Measurements from ENCODE around the gene LY6G6F. TPM values are rescaled to one million over a fixed set of nuclear protein-coding genes. Genes with fewer than 3 reads are reported as not detected.

The LY6G6F gene
- total RNA-seq, 4 donors from 2014 or later, result not detected

DNA sequence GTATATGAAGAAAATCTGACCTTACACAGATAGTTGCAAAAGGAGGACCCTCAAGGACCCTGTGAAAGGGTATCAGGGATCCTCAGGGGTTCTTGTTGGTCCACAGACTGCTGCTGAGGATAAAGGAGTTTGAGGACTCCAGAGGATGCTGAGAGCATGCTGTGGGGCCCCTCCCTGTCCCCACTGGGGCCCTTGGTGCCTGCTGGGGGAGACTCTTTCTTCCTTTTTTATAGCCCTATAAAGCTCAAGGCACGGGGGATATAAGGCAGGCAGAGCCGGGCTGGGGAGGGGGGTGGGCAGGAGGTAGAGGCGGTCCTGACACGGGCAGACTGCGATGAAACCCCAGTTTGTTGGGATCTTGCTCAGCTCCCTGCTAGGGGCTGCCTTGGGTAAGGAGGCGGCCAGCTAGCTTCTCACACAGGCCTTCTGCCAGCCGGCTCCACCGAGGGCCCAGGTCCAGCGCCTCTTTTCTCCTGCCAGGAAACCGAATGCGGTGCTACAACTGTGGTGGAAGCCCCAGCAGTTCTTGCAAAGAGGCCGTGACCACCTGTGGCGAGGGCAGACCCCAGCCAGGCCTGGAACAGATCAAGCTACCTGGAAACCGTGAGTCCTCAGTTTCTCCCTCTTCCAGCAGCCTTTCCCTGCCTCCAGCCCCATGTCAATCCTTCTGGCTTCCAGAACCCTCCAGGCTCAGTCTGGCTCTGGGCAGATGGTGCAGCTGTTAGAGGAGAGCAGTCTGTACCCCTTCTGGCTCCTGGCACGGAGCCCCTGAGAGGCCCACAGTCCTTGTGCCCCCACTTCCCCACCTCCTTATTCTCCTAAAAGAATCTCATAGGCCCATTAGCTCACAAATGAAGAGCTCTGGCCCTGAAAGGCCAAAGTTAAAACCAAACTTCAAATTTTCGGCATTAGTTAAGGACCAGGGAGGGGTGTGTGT, 8.6 kb downstream of the LY6G6F start, which contains the start of gene LY6G6D:
TSS of gene LY6G6D (plus strand) at position 327 of the 937 bp plus-strand sequence. CDS start at position 335, 8 bp downstream.
- no peaks in the 10 kb centered on the region for H3K27me3 ChIP-seq
- TF ChIP-seq CTCF (IDR thresholded peaks at IDR 0.05) (no peak), EP300 (IDR thresholded peaks at IDR 0.05) (no peak), POLR2AphosphoS5 (IDR thresholded peaks at IDR 0.05) (no peak), POLR2A (IDR thresholded peaks at IDR 0.05) (no peak)
- no peak within 1 kb of the TSS for H3K27ac ChIP-seq
- no peak for ATAC-seq
- H3K4me3 ChIP-seq, result no peak within 1 kb of the TSS
- H3K36me3 ChIP-seq, result no peaks in the 10 kb centered on the region
- H3K9me3 ChIP-seq, result no peaks in the 10 kb centered on the region
- no peaks in the 10 kb centered on the region for H3K4me1 ChIP-seq
- WGBS, 2 donors (ENCODE audit: low coverage in 1 of 2), result 73 to 100% methylated on average over 1 of the region's 16 CpGs

DNA sequence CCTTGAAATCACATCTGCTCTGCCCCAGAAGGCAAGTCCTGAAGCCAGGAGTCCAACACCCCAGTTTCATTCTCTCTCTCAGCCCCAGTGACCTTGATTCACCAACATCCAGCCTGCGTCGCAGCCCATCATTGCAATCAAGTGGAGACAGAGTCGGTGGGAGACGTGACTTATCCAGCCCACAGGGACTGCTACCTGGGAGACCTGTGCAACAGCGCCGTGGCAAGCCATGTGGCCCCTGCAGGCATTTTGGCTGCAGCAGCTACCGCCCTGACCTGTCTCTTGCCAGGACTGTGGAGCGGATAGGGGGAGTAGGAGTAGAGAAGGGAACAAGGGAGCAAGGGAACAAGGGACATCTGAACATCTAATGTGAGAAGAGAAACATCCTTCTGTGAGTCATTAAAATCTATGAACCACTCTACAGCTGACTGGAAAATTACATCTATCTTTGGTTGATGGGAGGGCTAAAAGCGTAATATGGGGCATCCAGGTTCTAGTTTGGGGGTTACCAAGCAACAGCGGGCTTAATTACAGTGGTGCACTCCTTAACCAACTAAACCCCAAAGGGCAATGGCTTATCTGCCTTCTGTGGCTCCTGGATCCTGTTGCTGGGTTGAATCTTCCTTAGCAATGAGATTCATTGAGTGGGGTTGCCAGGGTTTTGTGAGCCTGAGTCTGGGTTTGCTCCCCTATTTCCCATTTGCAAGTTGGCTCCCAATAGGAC, 11.0 kb downstream of the LY6G6F start:
- TF ChIP-seq CTCF (IDR thresholded peaks at IDR 0.05) (no peak), POLR2A (IDR thresholded peaks at IDR 0.05) (no peak), EP300 (IDR thresholded peaks at IDR 0.05) (no peak), POLR2AphosphoS5 (IDR thresholded peaks at IDR 0.05) (no peak)

DNA sequence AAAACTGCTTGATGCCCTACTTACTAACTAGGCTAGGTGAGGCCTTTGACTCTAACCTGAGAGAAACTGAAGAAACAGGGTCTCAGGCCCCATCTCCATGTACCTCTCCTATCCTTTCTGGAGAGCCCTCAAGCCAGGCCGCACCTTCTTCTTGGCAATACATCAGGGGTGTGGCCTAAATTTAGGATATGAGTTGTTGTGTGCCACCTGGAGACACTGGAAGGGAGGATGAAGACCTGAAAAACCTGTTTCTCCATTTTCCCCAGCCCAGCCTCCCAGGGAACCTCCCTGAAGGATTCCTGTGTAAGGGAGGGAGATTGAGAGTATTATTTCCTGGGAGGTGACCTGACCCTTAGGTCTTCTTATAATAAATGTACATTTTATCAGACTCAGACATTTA, 11.6 kb downstream of the LY6G6F start:
- WGBS, 2 donors (ENCODE audit: low coverage in 1 of 2), result 83 to 86% methylated on average over 1 of the region's 1 CpG
- no peak overlapping the region for H3K4me3 ChIP-seq
- no peaks in the 10 kb centered on the region for H3K9me3 ChIP-seq
- TF ChIP-seq POLR2AphosphoS5 (IDR thresholded peaks at IDR 0.05) (no peak), POLR2A (IDR thresholded peaks at IDR 0.05) (no peak), EP300 (IDR thresholded peaks at IDR 0.05) (no peak), CTCF (IDR thresholded peaks at IDR 0.05) (no peak)
- H3K27ac ChIP-seq, result no peak overlapping the region
- no peak for ATAC-seq
- H3K36me3 ChIP-seq, result no peaks in the 10 kb centered on the region
- no peaks in the 10 kb centered on the region for H3K27me3 ChIP-seq
- H3K4me1 ChIP-seq, result no peaks in the 10 kb centered on the region

More for the DNA sequence above, 11.0 kb downstream of the LY6G6F start:
- Histone ChIP-seq H3K27ac (no peak overlapping the region), H3K9me3 (no peaks in the 10 kb centered on the region), H3K36me3 (no peaks in the 10 kb centered on the region), H3K27me3 (no peaks in the 10 kb centered on the region), H3K4me3 (no peak overlapping the region), H3K4me1 (no peaks in the 10 kb centered on the region)
- no peak for ATAC-seq
- 72 to 89% methylated on average over 2 to 5 of the region's 10 CpGs for WGBS, 2 donors (ENCODE audit: low coverage in 1 of 2)

DNA sequence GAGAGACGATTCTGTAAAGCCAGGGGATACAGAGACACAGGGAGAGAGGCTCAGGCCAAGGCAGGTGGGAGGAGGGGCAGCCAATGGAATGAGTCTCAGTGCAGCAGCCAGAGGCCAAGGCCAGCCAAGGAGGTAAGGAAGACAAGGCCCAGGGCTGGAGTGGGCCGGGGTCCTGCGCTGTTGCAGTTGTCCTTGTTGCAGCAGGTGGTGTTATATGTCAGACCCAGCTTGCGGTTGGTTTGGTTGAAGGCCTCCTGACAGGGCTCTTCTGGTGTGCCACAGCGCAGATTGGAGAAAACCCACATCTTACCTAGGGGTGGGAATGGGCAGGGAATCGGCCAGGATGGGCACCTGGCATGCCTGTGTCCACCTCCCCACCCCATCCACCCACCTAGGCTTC, 12.3 kb downstream of the LY6G6F start:
- Histone ChIP-seq H3K27me3 (no peaks in the 10 kb centered on the region), H3K9me3 (no peaks in the 10 kb centered on the region), H3K36me3 (no peaks in the 10 kb centered on the region), H3K4me1 (no peaks in the 10 kb centered on the region), H3K4me3 (no peak overlapping the region), H3K27ac (no peak overlapping the region)
- TF ChIP-seq CTCF (IDR thresholded peaks at IDR 0.05) (no peak), POLR2AphosphoS5 (IDR thresholded peaks at IDR 0.05) (no peak), EP300 (IDR thresholded peaks at IDR 0.05) (no peak)
- ATAC-seq, result no peak
- 35 to 61% methylated on average over 2 of the region's 6 CpGs for WGBS, 2 donors (ENCODE audit: low coverage in 1 of 2)
